HL-60 (cell line): ENCODE data around the gene LEMD3.

ENCODE experiments used
- DNase-seq, 2 experiments: peaks; one replicate each; pipeline ENCODE4 v3.0.0-alpha.2; 2010 to 2020; ENCODE audit warnings: low read depth in 1 of 2, low spot score in 1 of 2
- H3K27ac ChIP-seq: fragments of 250-450 bp; sonication (Bioruptor Pico); replicated peaks from 2 replicates; pipeline ENCODE4 v1.5.1; 2020; ENCODE audit warnings: mild to moderate bottlenecking, moderate library complexity
- H3K27me3 ChIP-seq: fragments of 250-450 bp; sonication (Bioruptor Pico); 2 replicates; pipeline ENCODE4 v1.5.1; 2021; ENCODE audit warnings: mild to moderate bottlenecking, moderate library complexity; ENCODE audit not compliant: insufficient read depth, poor library complexity, severe bottlenecking
- H3K4me3 ChIP-seq: replicated peaks from 2 replicates; pipeline ENCODE4 v1.5.1; 2011; ENCODE audit warnings: mild to moderate bottlenecking, control low read depth, low read length; ENCODE audit not compliant: insufficient read depth
- GABPA ChIP-seq: IDR thresholded peaks from 2 replicates; pipeline ENCODE4 v1.6.1; 2012; ENCODE audit warnings: low read depth
- POLR2AphosphoS5 ChIP-seq: IDR thresholded peaks from 2 replicates; pipeline ENCODE4 v1.6.1; 2012; ENCODE audit warnings: low read depth
- SPI1 ChIP-seq: IDR thresholded peaks from 2 replicates; pipeline ENCODE4 v1.6.1; 2012; ENCODE audit warnings: low read depth, mild to moderate bottlenecking, borderline replicate concordance
- TF ChIP-seq, protein P1 (sequence below): IDR thresholded peaks from 2 replicates; pipeline ENCODE4 v1.6.1; 2012; ENCODE audit warnings: low read depth; ENCODE audit not compliant: insufficient replicate concordance
- TF ChIP-seq, protein P2 (sequence below): IDR thresholded peaks from one replicate; pipeline ENCODE4 v1.5.1; 2011; ENCODE audit warnings: low read length, control low read depth, inconsistent platforms; ENCODE audit not compliant: insufficient read depth

The LEMD3 gene

DNA sequence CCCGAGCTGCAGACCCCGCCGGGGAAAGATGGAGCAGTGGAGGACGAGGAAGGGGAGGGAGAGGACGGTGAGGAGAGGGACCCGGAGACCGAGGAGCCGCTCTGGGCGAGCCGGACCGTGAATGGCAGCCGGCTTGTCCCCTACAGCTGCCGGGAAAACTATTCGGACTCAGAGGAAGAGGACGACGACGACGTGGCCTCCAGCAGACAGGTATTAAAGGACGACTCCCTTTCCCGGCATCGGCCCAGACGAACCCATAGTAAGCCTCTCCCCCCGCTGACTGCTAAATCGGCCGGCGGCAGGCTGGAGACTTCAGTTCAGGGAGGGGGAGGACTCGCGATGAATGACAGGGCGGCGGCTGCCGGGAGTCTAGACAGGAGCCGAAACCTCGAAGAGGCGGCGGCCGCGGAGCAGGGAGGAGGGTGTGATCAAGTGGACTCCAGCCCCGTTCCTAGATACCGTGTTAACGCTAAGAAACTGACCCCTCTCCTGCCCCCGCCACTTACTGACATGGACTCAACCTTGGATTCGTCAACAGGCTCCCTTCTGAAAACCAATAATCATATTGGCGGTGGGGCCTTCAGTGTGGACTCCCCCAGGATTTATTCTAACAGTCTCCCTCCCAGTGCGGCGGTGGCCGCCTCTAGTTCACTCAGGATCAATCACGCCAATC is 962 bp downstream of the LEMD3 start:
- Histone ChIP-seq H3K27ac (peak overlapping the region; percentile 77), H3K4me3 (peak overlapping the region; percentile 77), H3K27me3 (no peaks in the 10 kb centered on the region)
- TF ChIP-seq, protein P1, sequence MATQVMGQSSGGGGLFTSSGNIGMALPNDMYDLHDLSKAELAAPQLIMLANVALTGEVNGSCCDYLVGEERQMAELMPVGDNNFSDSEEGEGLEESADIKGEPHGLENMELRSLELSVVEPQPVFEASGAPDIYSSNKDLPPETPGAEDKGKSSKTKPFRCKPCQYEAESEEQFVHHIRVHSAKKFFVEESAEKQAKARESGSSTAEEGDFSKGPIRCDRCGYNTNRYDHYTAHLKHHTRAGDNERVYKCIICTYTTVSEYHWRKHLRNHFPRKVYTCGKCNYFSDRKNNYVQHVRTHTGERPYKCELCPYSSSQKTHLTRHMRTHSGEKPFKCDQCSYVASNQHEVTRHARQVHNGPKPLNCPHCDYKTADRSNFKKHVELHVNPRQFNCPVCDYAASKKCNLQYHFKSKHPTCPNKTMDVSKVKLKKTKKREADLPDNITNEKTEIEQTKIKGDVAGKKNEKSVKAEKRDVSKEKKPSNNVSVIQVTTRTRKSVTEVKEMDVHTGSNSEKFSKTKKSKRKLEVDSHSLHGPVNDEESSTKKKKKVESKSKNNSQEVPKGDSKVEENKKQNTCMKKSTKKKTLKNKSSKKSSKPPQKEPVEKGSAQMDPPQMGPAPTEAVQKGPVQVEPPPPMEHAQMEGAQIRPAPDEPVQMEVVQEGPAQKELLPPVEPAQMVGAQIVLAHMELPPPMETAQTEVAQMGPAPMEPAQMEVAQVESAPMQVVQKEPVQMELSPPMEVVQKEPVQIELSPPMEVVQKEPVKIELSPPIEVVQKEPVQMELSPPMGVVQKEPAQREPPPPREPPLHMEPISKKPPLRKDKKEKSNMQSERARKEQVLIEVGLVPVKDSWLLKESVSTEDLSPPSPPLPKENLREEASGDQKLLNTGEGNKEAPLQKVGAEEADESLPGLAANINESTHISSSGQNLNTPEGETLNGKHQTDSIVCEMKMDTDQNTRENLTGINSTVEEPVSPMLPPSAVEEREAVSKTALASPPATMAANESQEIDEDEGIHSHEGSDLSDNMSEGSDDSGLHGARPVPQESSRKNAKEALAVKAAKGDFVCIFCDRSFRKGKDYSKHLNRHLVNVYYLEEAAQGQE, result no peak
- TF ChIP-seq SPI1 (no peak), POLR2AphosphoS5 (no peak), GABPA (no peak)
- TF ChIP-seq, protein P2, sequence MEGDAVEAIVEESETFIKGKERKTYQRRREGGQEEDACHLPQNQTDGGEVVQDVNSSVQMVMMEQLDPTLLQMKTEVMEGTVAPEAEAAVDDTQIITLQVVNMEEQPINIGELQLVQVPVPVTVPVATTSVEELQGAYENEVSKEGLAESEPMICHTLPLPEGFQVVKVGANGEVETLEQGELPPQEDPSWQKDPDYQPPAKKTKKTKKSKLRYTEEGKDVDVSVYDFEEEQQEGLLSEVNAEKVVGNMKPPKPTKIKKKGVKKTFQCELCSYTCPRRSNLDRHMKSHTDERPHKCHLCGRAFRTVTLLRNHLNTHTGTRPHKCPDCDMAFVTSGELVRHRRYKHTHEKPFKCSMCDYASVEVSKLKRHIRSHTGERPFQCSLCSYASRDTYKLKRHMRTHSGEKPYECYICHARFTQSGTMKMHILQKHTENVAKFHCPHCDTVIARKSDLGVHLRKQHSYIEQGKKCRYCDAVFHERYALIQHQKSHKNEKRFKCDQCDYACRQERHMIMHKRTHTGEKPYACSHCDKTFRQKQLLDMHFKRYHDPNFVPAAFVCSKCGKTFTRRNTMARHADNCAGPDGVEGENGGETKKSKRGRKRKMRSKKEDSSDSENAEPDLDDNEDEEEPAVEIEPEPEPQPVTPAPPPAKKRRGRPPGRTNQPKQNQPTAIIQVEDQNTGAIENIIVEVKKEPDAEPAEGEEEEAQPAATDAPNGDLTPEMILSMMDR, result no peak
- peak in 1 of 2 experiments; percentile 61 for DNase-seq

DNA sequence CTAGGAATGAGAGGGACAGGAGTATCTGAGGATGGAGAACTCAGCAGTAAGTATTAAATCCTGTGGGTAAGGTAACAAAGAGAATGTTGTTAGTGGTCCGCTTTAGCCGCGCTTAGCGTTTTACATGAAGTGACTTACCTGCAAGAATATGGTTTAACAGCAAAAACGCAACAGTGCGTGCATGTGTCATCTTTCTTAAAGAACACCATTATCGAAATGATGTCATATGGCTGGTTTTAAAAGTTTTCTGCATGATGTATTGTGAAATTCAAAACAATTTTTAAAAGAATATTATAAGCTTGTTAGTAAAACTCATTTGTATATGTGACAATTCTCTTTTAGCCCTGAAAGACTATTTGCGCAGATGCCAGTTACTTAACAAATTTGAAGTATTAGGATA is 1.7 kb downstream of the LEMD3 start:
- TF ChIP-seq SPI1, result no peak
- TF ChIP-seq, protein P1, result no peak
- no peak for TF ChIP-seq GABPA
- no peak for TF ChIP-seq POLR2AphosphoS5
- TF ChIP-seq, protein P2, result no peak
- H3K27me3 ChIP-seq, result no peaks in the 10 kb centered on the region
- no peak for DNase-seq
- no peak overlapping the region for H3K27ac ChIP-seq
- peak overlapping the region; percentile 77 for H3K4me3 ChIP-seq

DNA sequence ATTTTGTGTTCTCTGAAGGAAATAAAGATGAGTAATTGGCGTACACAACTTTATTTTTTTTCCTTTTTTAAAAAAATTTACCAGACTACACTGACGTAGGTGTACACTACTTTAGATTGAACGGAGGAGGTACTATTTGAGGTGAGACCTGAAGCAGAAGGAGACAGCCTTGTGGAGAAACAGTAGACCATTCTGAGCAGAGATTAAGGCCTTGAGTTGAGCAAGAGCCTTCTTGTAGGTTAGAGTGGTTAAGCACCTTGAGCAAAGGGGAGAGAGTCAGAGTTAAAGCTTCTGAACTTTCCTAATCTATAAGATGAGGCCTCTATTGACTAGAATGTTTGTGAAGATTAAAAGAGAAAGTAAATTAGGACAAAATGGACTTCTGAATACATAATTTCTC is 2.5 kb downstream of the LEMD3 start:
- peak overlapping the region; percentile 77 for H3K4me3 ChIP-seq
- H3K27me3 ChIP-seq, result no peaks in the 10 kb centered on the region
- no peak overlapping the region for H3K27ac ChIP-seq
- TF ChIP-seq GABPA (no peak), SPI1 (no peak), POLR2AphosphoS5 (no peak)
- TF ChIP-seq, protein P1, result no peak
- TF ChIP-seq, protein P2, result no peak
- peak in 1 of 2 experiments; percentile 34 for DNase-seq
